HG03280 (cell line): ENCODE results near the gene FNDC3B.
"Not testable (repeated sequence)": the region's sequence is repeated elsewhere in the genome, so short reads cannot be mapped to it uniquely, and the experiment has no call there.

ENCODE experiments used
- ATAC-seq: cut with Tn5 transposase; IDR thresholded peaks from one replicate; pipeline ENCODE4 v1.9.1; 2021; ENCODE audit warnings: mild to moderate bottlenecking, moderate library complexity; ENCODE audit not compliant: unreplicated experiment

The FNDC3B gene

GRCh38 chr3:172351895-172352466 is 312.6 kb downstream of the FNDC3B start:
- no peak for ATAC-seq

- no peak for ATAC-seq
These were observed 313.4 kb downstream of the FNDC3B start for GRCh38 chr3:172352786-172353185.

- ATAC-seq: no peak
These were observed 315.6 kb downstream of the FNDC3B start for GRCh38 chr3:172354931-172355499.

- no peak for ATAC-seq
These were observed 316.5 kb downstream of the FNDC3B start for GRCh38 chr3:172355836-172356235.

GRCh38 chr3:172356427-172356826 is 317.0 kb downstream of the FNDC3B start:
- no peak for ATAC-seq

GRCh38 chr3:172357850-172358754 is 318.7 kb downstream of the FNDC3B start:
- no peak for ATAC-seq

- no peak for ATAC-seq
These were observed 319.9 kb downstream of the FNDC3B start for GRCh38 chr3:172359231-172359630.

- no peak for ATAC-seq
These were observed 320.6 kb downstream of the FNDC3B start for GRCh38 chr3:172359996-172360395.

- ATAC-seq: no peak
These were observed 323.2 kb downstream of the FNDC3B start for GRCh38 chr3:172362583-172362982.

GRCh38 chr3:172364374-172365027 is 325.1 kb downstream of the FNDC3B start:
- no peak for ATAC-seq

GRCh38 chr3:172365028-172365567 is 325.7 kb downstream of the FNDC3B start:
- no peak for ATAC-seq

- no peak for ATAC-seq
These were observed 328.1 kb downstream of the FNDC3B start for GRCh38 chr3:172367205-172368105.

- not testable (repeated sequence) for ATAC-seq
These were observed 329.2 kb downstream of the FNDC3B start for GRCh38 chr3:172368556-172368955.

GRCh38 chr3:172369590-172370259 is 330.3 kb downstream of the FNDC3B start:
- ATAC-seq: no peak

- ATAC-seq: no peak
These were observed 331.0 kb downstream of the FNDC3B start for GRCh38 chr3:172370419-172370818.

GRCh38 chr3:172371544-172371943 is 332.2 kb downstream of the FNDC3B start:
- ATAC-seq: no peak

GRCh38 chr3:172372895-172373294 is 333.5 kb downstream of the FNDC3B start:
- ATAC-seq: no peak

- no peak for ATAC-seq
These were observed 334.5 kb downstream of the FNDC3B start for GRCh38 chr3:172373912-172374311.

- ATAC-seq: no peak
These were observed 335.9 kb downstream of the FNDC3B start for GRCh38 chr3:172375206-172375850.
